ENCODE measurements around the gene ABRACL.

DNA sequence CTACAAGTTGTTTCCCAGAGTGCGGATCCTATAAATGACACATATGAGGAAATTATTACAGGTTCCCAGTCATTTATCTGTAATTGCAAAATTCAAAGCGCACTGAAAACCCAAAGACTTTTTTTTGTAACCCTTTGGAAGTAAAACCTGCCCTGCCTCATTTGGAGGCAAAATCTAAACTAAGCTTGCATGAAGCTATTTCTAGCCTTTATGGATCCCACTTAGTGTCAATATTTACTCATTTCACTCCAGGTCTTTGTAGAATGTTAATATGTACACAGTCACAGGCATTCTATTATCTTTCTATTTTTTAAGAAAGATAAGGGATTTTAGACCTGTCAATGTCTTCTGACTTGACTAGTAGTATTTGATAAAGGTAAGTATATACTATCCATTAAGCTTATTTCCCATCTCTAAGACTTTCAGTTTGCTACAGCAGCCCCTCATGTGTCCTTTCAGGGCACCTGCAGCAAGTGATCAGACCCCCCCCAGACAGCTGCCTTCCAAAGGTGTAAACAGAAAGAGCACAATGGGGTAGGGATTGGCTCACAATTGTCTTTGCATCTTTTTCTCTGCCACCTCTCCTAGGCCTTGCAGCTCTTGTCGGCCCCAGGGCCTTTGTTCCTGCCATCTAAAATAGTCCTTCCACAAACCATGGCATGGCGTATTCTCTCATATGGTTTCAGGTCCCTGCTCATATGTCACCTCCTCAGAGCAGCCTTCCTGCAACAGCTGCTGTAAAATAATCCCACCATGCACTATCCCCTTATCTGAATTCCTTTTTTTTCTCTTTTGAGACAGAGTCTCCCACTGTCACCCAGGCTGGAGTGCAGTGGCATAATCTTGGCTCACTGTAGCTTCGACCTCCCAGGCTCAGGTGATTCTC is 39.2 kb upstream of the ABRACL start:
- TF ChIP-seq, protein P1, sequence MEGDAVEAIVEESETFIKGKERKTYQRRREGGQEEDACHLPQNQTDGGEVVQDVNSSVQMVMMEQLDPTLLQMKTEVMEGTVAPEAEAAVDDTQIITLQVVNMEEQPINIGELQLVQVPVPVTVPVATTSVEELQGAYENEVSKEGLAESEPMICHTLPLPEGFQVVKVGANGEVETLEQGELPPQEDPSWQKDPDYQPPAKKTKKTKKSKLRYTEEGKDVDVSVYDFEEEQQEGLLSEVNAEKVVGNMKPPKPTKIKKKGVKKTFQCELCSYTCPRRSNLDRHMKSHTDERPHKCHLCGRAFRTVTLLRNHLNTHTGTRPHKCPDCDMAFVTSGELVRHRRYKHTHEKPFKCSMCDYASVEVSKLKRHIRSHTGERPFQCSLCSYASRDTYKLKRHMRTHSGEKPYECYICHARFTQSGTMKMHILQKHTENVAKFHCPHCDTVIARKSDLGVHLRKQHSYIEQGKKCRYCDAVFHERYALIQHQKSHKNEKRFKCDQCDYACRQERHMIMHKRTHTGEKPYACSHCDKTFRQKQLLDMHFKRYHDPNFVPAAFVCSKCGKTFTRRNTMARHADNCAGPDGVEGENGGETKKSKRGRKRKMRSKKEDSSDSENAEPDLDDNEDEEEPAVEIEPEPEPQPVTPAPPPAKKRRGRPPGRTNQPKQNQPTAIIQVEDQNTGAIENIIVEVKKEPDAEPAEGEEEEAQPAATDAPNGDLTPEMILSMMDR (IDR thresholded peaks at IDR 0.05 in 4 of 5, conservative IDR thresholded peaks at IDR 0.05 in 1 of 5): no peak
- no peak for TF ChIP-seq POLR2A (IDR thresholded peaks at IDR 0.05)
